PC-3 (cell line): ENCODE data around the gene MS4A6E. TPM values are rescaled to one million over a fixed set of nuclear protein-coding genes. Genes with fewer than 3 reads are reported as not detected.

Source experiments
- ATAC-seq: fragments of 200-7000 bp; cut with Tn5 transposase; 2 replicates; pipeline ENCODE4 v1.9.1; 2020; ENCODE audit warnings: mild to moderate bottlenecking, moderate library complexity
- BruUV-seq: library from RNA; stranded (reverse); fragments of 400-500 nt; replicated peaks from 2 replicates; lab custom pipeline; 2021; lab: Mats Ljungman, UMichigan
- CTCF ChIA-PET: fragments of 300-600 bp; sonication (Branson Sonifier 250); formaldehyde crosslinking; loops from one replicate; lab custom pipeline; 2022; ENCODE audit warnings: antibody characterized with exemption; lab: Charles Lee
- POLR2A ChIA-PET: fragments of 300-600 bp; sonication (Branson Sonifier 250); formaldehyde crosslinking; loops from one replicate; lab custom pipeline; 2022; ENCODE audit warnings: antibody characterized with exemption; ENCODE audit not compliant: unreplicated experiment; lab: Charles Lee
- DNase-seq: peaks from one replicate; pipeline ENCODE4 v3.0.0-alpha.2; 2015
- H2AFZ ChIP-seq: fragments of 300-600 bp; sonication (generic); 2 replicates; pipeline ENCODE4 v1.6.0; 2016; ENCODE audit warnings: antibody characterized with exemption, low read length
- H3F3A ChIP-seq: fragments of 300-600 bp; sonication (generic); one replicate; pipeline ENCODE4 v1.6.0; 2017; ENCODE audit warnings: antibody characterized with exemption, low read length, control low read depth, mild to moderate bottlenecking; ENCODE audit not compliant: unreplicated experiment
- H3K27ac ChIP-seq: fragments of 300-600 bp; sonication (generic); 2 replicates; pipeline ENCODE4 v1.5.1; 2016; ENCODE audit warnings: mild to moderate bottlenecking, low read length
- H3K27me3 ChIP-seq: fragments of 300-600 bp; sonication (generic); 2 replicates; pipeline ENCODE4 v1.6.1; 2016; ENCODE audit warnings: low read length, mixed read lengths
- H3K36me3 ChIP-seq: fragments of 300-600 bp; sonication (generic); 2 replicates; pipeline ENCODE4 v1.6.1; 2016; ENCODE audit warnings: low read depth, mixed run types, low read length, mixed read lengths
- H3K4me1 ChIP-seq: fragments of 300-600 bp; sonication (generic); 2 replicates; pipeline ENCODE4 v1.5.1; 2016; ENCODE audit warnings: low read length; ENCODE audit not compliant: insufficient read depth
- H3K4me2 ChIP-seq: fragments of 300-600 bp; sonication (generic); 2 replicates; pipeline ENCODE4 v1.6.0; 2016; ENCODE audit warnings: low read length
- H3K4me3 ChIP-seq: fragments of 300-600 bp; sonication (generic); 2 replicates; pipeline ENCODE4 v1.5.1; 2016; ENCODE audit warnings: mild to moderate bottlenecking, low read length, mixed read lengths
- H3K79me2 ChIP-seq: fragments of 300-600 bp; sonication (generic); 2 replicates; pipeline ENCODE4 v1.6.1; 2017; ENCODE audit warnings: low read length, mixed read lengths
- H3K9ac ChIP-seq: fragments of 300-600 bp; sonication (generic); 2 replicates; pipeline ENCODE4 v1.6.0; 2016; ENCODE audit warnings: mild to moderate bottlenecking, low read length
- H3K9me2 ChIP-seq: fragments of 300-600 bp; sonication (generic); replicated peaks from 2 replicates; pipeline ENCODE4 v1.6.1; 2016; ENCODE audit warnings: mixed run types, low read length, mixed read lengths
- H3K9me3 ChIP-seq: fragments of 300-600 bp; sonication (generic); 2 replicates; pipeline ENCODE4 v1.6.1; 2016; ENCODE audit warnings: low read length, mixed read lengths
- H4K20me1 ChIP-seq: fragments of 300-600 bp; sonication (generic); 2 replicates; pipeline ENCODE4 v1.6.1; 2016; ENCODE audit warnings: low read length, mixed read lengths
- CTCF ChIP-seq: fragments of 300-600 bp; sonication (generic); conservative IDR thresholded peaks from 2 replicates; pipeline ENCODE4 v1.5.1; 2017; ENCODE audit warnings: antibody characterized with exemption, low read depth, mild to moderate bottlenecking, low read length
- EZH2 ChIP-seq: fragments of 300-600 bp; sonication (generic); IDR thresholded peaks from one replicate; pipeline ENCODE4 v1.6.1; 2017; ENCODE audit warnings: antibody characterized with exemption, mild to moderate bottlenecking, low read length; ENCODE audit not compliant: unreplicated experiment
- EZH2phosphoT487 ChIP-seq: fragments of 300-600 bp; sonication (generic); IDR thresholded peaks from 2 replicates; pipeline ENCODE4 v1.6.1; 2018; ENCODE audit warnings: mild to moderate bottlenecking, antibody characterized with exemption, low read length, borderline replicate concordance
- intact Hi-C: fragments of 100-400 bp; cut with micrococcal nuclease; formaldehyde crosslinking; loops from 2 replicates; pipeline ENCODE4 v1.9.0; 2023
- total RNA-seq: library from RNA; depleted of rRNA; stranded (reverse); fragments of >200 nt; gene quantifications from 2 replicates; pipeline ENCODE4 v1.2.3, GENCODE V29; 2014

Gene MS4A6E
- total RNA-seq, 1 experiment from 2014 or later = not detected

GRCh38 chr11:60371386-60371785 is 44.3 kb downstream of the MS4A6E start:
- Histone ChIP-seq H3K9me2 (no peaks in the 10 kb centered on the region), H3K4me1 (peaks cover 44% of the 10 kb centered on the region), H2AFZ (no peak overlapping the region), H3K36me3 (no peaks in the 10 kb centered on the region), H3F3A (peaks cover 11% of the 10 kb centered on the region), H3K79me2 (no peaks in the 10 kb centered on the region), H3K9ac (peak overlapping the region; percentile 56), H4K20me1 (no peaks in the 10 kb centered on the region), H3K27ac (peak overlapping the region; percentile 97), H3K27me3 (no peaks in the 10 kb centered on the region), H3K4me3 (peak overlapping the region; percentile 10), H3K9me3 (no peaks in the 10 kb centered on the region), H3K4me2 (peak overlapping the region; percentile 88)
- BruUV-seq = no TSS peak
- no peak for TF ChIP-seq EZH2
- no peak for TF ChIP-seq EZH2phosphoT487
- no peak for TF ChIP-seq CTCF
- POLR2A ChIA-PET = no interaction called here
- DNase-seq = no peak
- intact Hi-C loops = no loop called here
- CTCF ChIA-PET = interaction anchor here (0.5 to 0.6 kb wide), 2 partner anchors 516 to 1199 kb away, joined by 3 read pairs; partner anchors contain the start of gene DTX4
- ATAC-seq = no peak

GRCh38 chr11:60371854-60372253 is 44.8 kb downstream of the MS4A6E start:
- no peaks in the 10 kb centered on the region for H3K9me2 ChIP-seq
- H3F3A ChIP-seq = peaks cover 11% of the 10 kb centered on the region
- peak overlapping the region; percentile 10; the same call in 1 of the 2 replicates for H3K4me3 ChIP-seq
- H3K27me3 ChIP-seq = no peaks in the 10 kb centered on the region
- ATAC-seq (no peak), DNase-seq (peak; percentile 38)
- H3K9ac ChIP-seq = peak overlapping the region; percentile 56
- H3K27ac ChIP-seq = peak overlapping the region; percentile 97
- H2AFZ ChIP-seq = no peak overlapping the region
- no peaks in the 10 kb centered on the region for H4K20me1 ChIP-seq
- H3K4me1 ChIP-seq = peaks cover 47% of the 10 kb centered on the region
- H3K4me2 ChIP-seq = peak overlapping the region; percentile 88
- BruUV-seq = no TSS peak
- CTCF ChIA-PET = no interaction called here
- H3K79me2 ChIP-seq = no peaks in the 10 kb centered on the region
- POLR2A ChIA-PET = no interaction called here
- H3K36me3 ChIP-seq = no peaks in the 10 kb centered on the region
- H3K9me3 ChIP-seq = no peaks in the 10 kb centered on the region
- intact Hi-C loops = no loop called here
- TF ChIP-seq EZH2phosphoT487 (no peak), EZH2 (no peak), CTCF (no peak)

GRCh38 chr11:60372767-60373166 is 45.7 kb downstream of the MS4A6E start:
- TF ChIP-seq EZH2 = no peak
- no peak for TF ChIP-seq CTCF
- no peak for TF ChIP-seq EZH2phosphoT487
- Histone ChIP-seq H3K9me2 (no peaks in the 10 kb centered on the region), H3K79me2 (no peaks in the 10 kb centered on the region), H3K4me3 (no peak overlapping the region), H3K27ac (no peak overlapping the region), H2AFZ (no peak overlapping the region), H3K27me3 (no peaks in the 10 kb centered on the region), H3K9ac (no peak overlapping the region), H4K20me1 (no peaks in the 10 kb centered on the region), H3F3A (peaks cover 11% of the 10 kb centered on the region), H3K4me1 (peaks cover 56% of the 10 kb centered on the region), H3K36me3 (no peaks in the 10 kb centered on the region), H3K4me2 (no peak overlapping the region), H3K9me3 (no peaks in the 10 kb centered on the region)
- BruUV-seq = no TSS peak
- CTCF ChIA-PET = no interaction called here
- ATAC-seq = no peak
- POLR2A ChIA-PET = no interaction called here
- no peak for DNase-seq
- intact Hi-C loops = no loop called here
